K562 (cell line): ENCODE measurements around the gene KIF5A. TPM values are rescaled to one million over a fixed set of nuclear protein-coding genes. Genes with fewer than 3 reads are reported as not detected.

Experiments
- ATAC-seq: fragments of 200-7000 bp; cut with Tn5 transposase; 3 replicates; pipeline ENCODE4 v1.9.1; 2020; ENCODE audit warnings: moderate library complexity
- BruUV-seq: library from RNA; stranded (reverse); fragments of 400-500 nt; replicated peaks from 2 replicates; lab custom pipeline; 2021; lab: Mats Ljungman, UMichigan
- CTCF ChIA-PET: fragments of 300-600 bp; formaldehyde crosslinking; extraction: SDS; loops from one replicate; lab custom pipeline; 2021; ENCODE audit warnings: low intra/inter-chr PET ratio; lab: Yijun Ruan, JAX
- POLR2A ChIA-PET: fragments of 300-600, 350-650 bp; sonication (Branson Sonifier 250); formaldehyde crosslinking; extraction: SDS; loops from one replicate; lab custom pipeline; 2021; ENCODE audit warnings: antibody characterized with exemption, inconsistent platforms; lab: Yijun Ruan, JAX
- DNase-seq, 4 experiments: peaks; one replicate each; pipeline versions ENCODE4 v3.0.0 to v3.0.0-alpha.2; 2011 to 2018; ENCODE audit warnings: low spot score in 3 of 4, mixed read lengths in 3 of 4; ENCODE audit errors: extremely low read depth in 1 of 4
- FAIRE-seq: peaks from 2 replicates; lab custom pipeline; 2011; peaks lifted over from hg19 to GRCh38; lab: Jason Lieb, UNC
- H2AFZ ChIP-seq: 2 replicates; pipeline ENCODE4 v1.6.0; 2011; ENCODE audit warnings: low read depth, low read length, control low read depth, inconsistent platforms
- H3K27ac ChIP-seq: fragments of 200-600 bp; 3 replicates; pipeline ENCODE4 v1.8.0; 2011; ENCODE audit warnings: low read depth, mild to moderate bottlenecking, control low read depth, inconsistent platforms, low read length, moderate library complexity, mixed read lengths; ENCODE audit errors: extremely low read depth
- H3K27me3 ChIP-seq, 2 experiments: fragments of 300-600 bp in 1 of 2; 2 replicates in 1 of 2; 3 replicates in 1 of 2; pipeline versions ENCODE4 v1.6.0 to v1.8.0; 2011; ENCODE audit warnings: inconsistent platforms in 2 of 2, low read length in 2 of 2, mild to moderate bottlenecking in 1 of 2, mixed read lengths in 1 of 2, moderate library complexity in 1 of 2; ENCODE audit not compliant: control insufficient read depth in 2 of 2, insufficient read depth in 2 of 2
- H3K36me3 ChIP-seq: fragments of 300-600 bp; 3 replicates; pipeline ENCODE4 v1.8.0; 2011; ENCODE audit warnings: mild to moderate bottlenecking, low read length, inconsistent platforms; ENCODE audit not compliant: control insufficient read depth, insufficient read depth
- H3K4me1 ChIP-seq, 2 experiments: fragments of 200-600 bp in 1 of 2; replicated peaks in 1 of 2; 2 replicates in 1 of 2; 3 replicates in 1 of 2; pipeline versions ENCODE4 v1.5.1 to v1.8.0; 2011; ENCODE audit warnings: inconsistent platforms in 2 of 2, low read length in 2 of 2, mild to moderate bottlenecking in 1 of 2, mixed read lengths in 1 of 2, moderate library complexity in 1 of 2; ENCODE audit not compliant: control insufficient read depth in 2 of 2, insufficient read depth in 2 of 2
- H3K4me2 ChIP-seq: 2 replicates; pipeline ENCODE4 v1.6.1; 2011; ENCODE audit warnings: low read length, control low read depth, inconsistent platforms, mixed read lengths; ENCODE audit not compliant: insufficient read depth
- H3K4me3 ChIP-seq: fragments of 200-600 bp; sonication (generic), shearing (Covaris generic); 2 replicates; pipeline ENCODE4 v1.5.1; 2016; ENCODE audit warnings: control low read depth, inconsistent platforms
- H3K79me2 ChIP-seq: fragments of 200-600 bp; 3 replicates; pipeline ENCODE4 v1.8.0; 2011; ENCODE audit warnings: low read length, inconsistent platforms; ENCODE audit not compliant: control insufficient read depth, insufficient read depth
- H3K9ac ChIP-seq, 2 experiments: 2 replicates each; pipeline versions ENCODE4 v1.6.0 to v1.6.1; 2011; ENCODE audit warnings: low read depth in 2 of 2, low read length in 2 of 2, control low read depth in 1 of 2, inconsistent platforms in 1 of 2, mild to moderate bottlenecking in 1 of 2, mixed read lengths in 1 of 2; ENCODE audit not compliant: insufficient read depth in 1 of 2
- H3K9me1 ChIP-seq: one replicate; pipeline ENCODE4 v1.6.0; 2011; ENCODE audit warnings: inconsistent platforms, mild to moderate bottlenecking, low read length, moderate library complexity; ENCODE audit not compliant: control insufficient read depth, insufficient read depth
- H3K9me3 ChIP-seq: replicated peaks from 2 replicates; pipeline ENCODE4 v1.5.1; 2011; ENCODE audit warnings: low read depth, low read length, inconsistent platforms; ENCODE audit not compliant: control insufficient read depth, insufficient read depth
- H4K20me1 ChIP-seq: replicated peaks from 2 replicates; pipeline ENCODE4 v1.6.1; 2011; ENCODE audit warnings: low read length, inconsistent platforms, mixed read lengths; ENCODE audit not compliant: control insufficient read depth, insufficient read depth
- CTBP1 ChIP-seq: fragments of 450-650 bp; IDR thresholded peaks from 2 replicates; pipeline ENCODE4 v1.6.1; 2016; ENCODE audit warnings: borderline replicate concordance
- DIDO1 ChIP-seq: fragments of 450-650 bp; IDR thresholded peaks from 2 replicates; pipeline ENCODE4 v1.6.1; 2016; ENCODE audit warnings: low read depth, missing biosample characterization, missing genetic modification characterization
- HCFC1 ChIP-seq: IDR thresholded peaks from 2 replicates; pipeline ENCODE4 v1.6.1; 2012; ENCODE audit warnings: low read depth, low read length, improper control_type of control experiment
- HIVEP1 ChIP-seq: fragments of 250-450 bp; sonication (Bioruptor Pico); IDR thresholded peaks from 2 replicates; pipeline ENCODE4 v1.4.0; 2020; ENCODE audit warnings: mild to moderate bottlenecking
- KDM4B ChIP-seq, 2 experiments: fragments of 450-650 bp in 1 of 2; sonication (generic) in 1 of 2; IDR thresholded peaks; 2 replicates each; pipeline ENCODE4 v1.6.1; 2016 to 2017; ENCODE audit warnings: borderline replicate concordance in 2 of 2, antibody characterized with exemption in 1 of 2, low read depth in 1 of 2, mild to moderate bottlenecking in 1 of 2
- MCM2 ChIP-seq: fragments of 450-650 bp; IDR thresholded peaks from 2 replicates; pipeline ENCODE4 v1.6.1; 2017; ENCODE audit warnings: low read depth, mild to moderate bottlenecking
- MCM7 ChIP-seq, 2 experiments: fragments of 450-650 bp; IDR thresholded peaks; 2 replicates each; pipeline ENCODE4 v1.6.1; 2016 to 2018
- MECOM ChIP-seq: fragments of 250-450 bp; sonication (Bioruptor Pico); IDR thresholded peaks from 2 replicates; pipeline ENCODE4 v1.8.0; 2022; ENCODE audit warnings: inconsistent platforms
- MYC ChIP-seq, 2 experiments: fragments of 250-450 bp in 1 of 2; sonication (Bioruptor Pico) in 1 of 2; IDR thresholded peaks; 2 replicates each; pipeline versions ENCODE4 v1.5.1 to v1.6.1; 2012 to 2021; ENCODE audit warnings: low read depth in 2 of 2, borderline replicate concordance in 1 of 2, improper control_type of control experiment in 1 of 2, low read length in 1 of 2, mild to moderate bottlenecking in 1 of 2, moderate library complexity in 1 of 2
- POLR2AphosphoS5 ChIP-seq: IDR thresholded peaks from 2 replicates; pipeline ENCODE4 v1.6.1; 2011; ENCODE audit warnings: mild to moderate bottlenecking, low read depth, low read length, moderate library complexity; ENCODE audit not compliant: control insufficient read depth, insufficient read depth
- POLR2B ChIP-seq: fragments of 450-650 bp; IDR thresholded peaks from 2 replicates; pipeline ENCODE4 v1.6.1; 2018; ENCODE audit warnings: low read depth; ENCODE audit not compliant: partially characterized antibody
- SAP30 ChIP-seq: fragments of 200-600 bp; sonication (generic); IDR thresholded peaks from 2 replicates; pipeline ENCODE4 v1.6.1; 2012; ENCODE audit warnings: borderline replicate concordance, low read depth, mild to moderate bottlenecking, moderate library complexity, low read length, control low read depth, inconsistent platforms; ENCODE audit not compliant: insufficient read depth, poor library complexity, severe bottlenecking
- TOE1 ChIP-seq, 2 experiments: fragments of 450-650 bp in 1 of 2; sonication (generic) in 1 of 2; formaldehyde crosslinking in 1 of 2; IDR thresholded peaks; 2 replicates each; pipeline versions ENCODE4 v1.7.1 to v1.8.0; 2016 to 2022; ENCODE audit warnings: borderline replicate concordance in 2 of 2, mild to moderate bottlenecking in 2 of 2, antibody characterized with exemption in 1 of 2, inconsistent platforms in 1 of 2, low read depth in 1 of 2, missing genetic modification reagents in 1 of 2, moderate library complexity in 1 of 2
- XRCC4 ChIP-seq: IDR thresholded peaks from one replicate; pipeline ENCODE4 v1.6.1; 2011; ENCODE audit not compliant: insufficient read depth, insufficient read length; ENCODE audit errors: extremely low read depth
- ZC3H4 ChIP-seq: sonication (generic); formaldehyde crosslinking; IDR thresholded peaks from 2 replicates; pipeline ENCODE4 v1.9.0; 2021; ENCODE audit warnings: missing genetic modification reagents, borderline replicate concordance
- ZNF146 ChIP-seq: IDR thresholded peaks from one replicate; pipeline ENCODE4 v1.6.1; 2018; ENCODE audit warnings: missing compliant biosample characterization; ENCODE audit not compliant: unreplicated experiment
- ZNF311 ChIP-seq: fragments of 250-450 bp; sonication (Bioruptor Pico); IDR thresholded peaks from 2 replicates; pipeline ENCODE4 v1.4.0; 2020; ENCODE audit warnings: mild to moderate bottlenecking, moderate library complexity
- WGBS: fragments of 100-300 bp; shearing (Covaris generic); methylation state at CpG from one replicate; pipeline ENCODE4 v1.1.6; 2016; ENCODE audit warnings: low coverage, mixed read lengths; ENCODE audit not compliant: insufficient coverage; ENCODE audit errors: missing lambda C conversion rate; 5-methylcytosine and 5-hydroxymethylcytosine counted together
- in situ Hi-C: fragments of 300-500 bp; cut with MboI; formaldehyde crosslinking; loops from 4 replicates; pipeline ENCODE4 v1.15.0; 2018; ENCODE audit warnings: inconsistent platforms, mixed read lengths
- intact Hi-C: fragments of 100-400 bp; cut with micrococcal nuclease; formaldehyde crosslinking; loops from 2 replicates; pipeline ENCODE4 v1.14.2; 2022
- polyA plus RNA-seq, 8 experiments: library from polyadenylated mRNA; depleted of rRNA in 4 of 8; stranded (reverse) in 5 of 8; unstranded in 3 of 8; fragments of >200 nt; fragmentation: Nextera tagmentation in 2 of 8; fragmentation: Illumina TruSeq in 1 of 8; extraction: Ambion mirVana in 2 of 8; extraction: Trizol in 1 of 8; gene quantifications; 2 replicates each; pipeline versions ENCODE4 v1.2.1 to v1.2.3, GENCODE V29; 2011 to 2014; ENCODE audit warnings: inconsistent platforms in 1 of 8, missing spikeins in 1 of 8
- total RNA-seq, 7 experiments: library from RNA; depleted of rRNA in 6 of 7; stranded (reverse); fragments of >200 nt in 6 of 7; fragmentation: Illumina TruSeq in 2 of 7; extraction: Trizol in 2 of 7; gene quantifications; 2 replicates each; pipeline versions ENCODE4 v1.2.1 to v1.2.3, GENCODE V29; 2011 to 2021; ENCODE audit warnings: low replicate concordance in 1 of 7
- TF ChIP-seq, protein P1 (sequence below): fragments of 450-650 bp; IDR thresholded peaks from 2 replicates; pipeline ENCODE4 v1.6.1; 2017; ENCODE audit warnings: mild to moderate bottlenecking, moderate library complexity
- TF ChIP-seq, protein P2 (sequence below), 2 experiments: fragments of 450-650 bp; IDR thresholded peaks; 2 replicates each; pipeline ENCODE4 v1.6.1; 2016

KIF5A gene
- total and polyA plus RNA-seq, 9 of the 15 experiments (the other 6 are each of a cell fraction or from before 2014, with no cell fraction given): 3.4 to 17.7 (median 8.0) TPM

DNA sequence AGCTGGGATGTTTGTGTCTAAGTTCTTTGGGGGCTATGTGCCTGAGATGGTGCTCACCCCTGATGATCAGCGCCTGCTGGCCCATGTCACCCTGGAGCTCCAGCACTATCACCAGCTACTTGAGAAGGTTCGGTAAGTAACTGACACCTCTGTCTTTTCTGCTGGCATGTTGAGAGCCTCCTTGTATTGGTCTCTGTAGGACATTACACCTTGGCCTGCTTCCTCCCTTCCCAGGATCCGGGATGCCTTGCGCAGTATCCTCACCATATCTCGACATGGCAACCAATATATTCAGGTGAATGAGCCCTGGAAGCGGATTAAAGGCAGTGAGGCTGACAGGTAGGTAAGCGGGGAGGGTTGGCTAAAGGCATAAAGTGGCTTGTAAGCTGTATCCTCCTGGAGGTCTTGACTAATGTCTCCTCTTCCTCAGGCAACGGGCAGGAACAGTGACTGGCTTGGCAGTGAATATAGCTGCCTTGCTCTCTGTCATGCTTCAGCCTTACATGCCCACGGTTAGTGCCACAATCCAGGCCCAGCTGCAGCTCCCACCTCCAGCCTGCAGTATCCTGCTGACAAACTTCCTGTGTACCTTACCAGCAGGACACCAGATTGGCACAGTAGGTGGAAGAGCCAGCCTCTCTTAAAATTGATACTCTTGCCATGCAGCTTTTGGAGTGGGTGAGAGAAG is 35.0 kb upstream of the KIF5A start:
- H3K27me3 ChIP-seq: no peaks in the 10 kb centered on the region
- ATAC-seq: peak; percentile 1
- no peaks in the 10 kb centered on the region for H3K9me3 ChIP-seq
- H3K36me3 ChIP-seq: peaks cover 95% of the 10 kb centered on the region
- H3K4me1 ChIP-seq: peaks cover 1 to 21% of the 10 kb centered on the region in 2 experiments
- no peak overlapping the region for H3K9ac ChIP-seq
- POLR2A ChIA-PET: interaction anchor here (0.6 to 10.1 kb wide), 15 partner anchors 9 to 351 kb away, joined by 3 to 184 read pairs (median 4); partner anchors contain the start of gene TSPAN31
- CTCF ChIA-PET: no interaction called here
- peaks cover 7% of the 10 kb centered on the region for H3K9me1 ChIP-seq
- H3K27ac ChIP-seq: peak overlapping the region; percentile 31; the same call in 2 of the 3 replicates
- H3K4me2 ChIP-seq: no peak overlapping the region
- intact Hi-C loops: no loop called here
- H2AFZ ChIP-seq: no peak overlapping the region
- in situ Hi-C loops: no loop called here
- no TSS peak for BruUV-seq
- no peak for DNase-seq
- peaks cover 48% of the 10 kb centered on the region for H4K20me1 ChIP-seq
- no peak for FAIRE-seq
- no peak overlapping the region for H3K4me3 ChIP-seq
- 87% methylated on average over 8 of the region's 9 CpGs for WGBS
- H3K79me2 ChIP-seq: peaks cover 36% of the 10 kb centered on the region
- no peak for TF ChIP-seq HCFC1
- no peak for TF ChIP-seq DIDO1 (tag)
- TF ChIP-seq KDM4B (IDR thresholded peaks at IDR 0.05; ENCODE audit: borderline replicate concordance in 2 of 2, low read depth in 1 of 2): no peak
- TF ChIP-seq MCM7 (IDR thresholded peaks at IDR 0.05): no peak
- no peak for TF ChIP-seq TOE1 (IDR thresholded peaks at IDR 0.05; ENCODE audit: borderline replicate concordance)
- TF ChIP-seq TOE1 (CRISPR knock-in tag; IDR thresholded peaks at IDR 0.05; ENCODE audit: borderline replicate concordance, low read depth): 0 out of 2 replicates have a peak, but pooled peaks have one; percentile 25
- no peak for TF ChIP-seq HIVEP1 (CRISPR knock-in tag)
- no peak for TF ChIP-seq MYC (IDR thresholded peaks at IDR 0.05; ENCODE audit: low read depth, low read length)
- peak; percentile 43; the same call in 1 of the 2 replicates for TF ChIP-seq MYC (CRISPR knock-in tag; IDR thresholded peaks at IDR 0.05; ENCODE audit: borderline replicate concordance, low read depth)
- TF ChIP-seq, protein P1, sequence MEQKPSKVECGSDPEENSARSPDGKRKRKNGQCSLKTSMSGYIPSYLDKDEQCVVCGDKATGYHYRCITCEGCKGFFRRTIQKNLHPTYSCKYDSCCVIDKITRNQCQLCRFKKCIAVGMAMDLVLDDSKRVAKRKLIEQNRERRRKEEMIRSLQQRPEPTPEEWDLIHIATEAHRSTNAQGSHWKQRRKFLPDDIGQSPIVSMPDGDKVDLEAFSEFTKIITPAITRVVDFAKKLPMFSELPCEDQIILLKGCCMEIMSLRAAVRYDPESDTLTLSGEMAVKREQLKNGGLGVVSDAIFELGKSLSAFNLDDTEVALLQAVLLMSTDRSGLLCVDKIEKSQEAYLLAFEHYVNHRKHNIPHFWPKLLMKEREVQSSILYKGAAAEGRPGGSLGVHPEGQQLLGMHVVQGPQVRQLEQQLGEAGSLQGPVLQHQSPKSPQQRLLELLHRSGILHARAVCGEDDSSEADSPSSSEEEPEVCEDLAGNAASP: no peak
- TF ChIP-seq SAP30: no peak
- TF ChIP-seq POLR2B: peak; percentile 9
- TF ChIP-seq ZNF311 (CRISPR knock-in tag): no peak
- TF ChIP-seq ZC3H4 (CRISPR knock-in tag): no peak
- no peak for TF ChIP-seq CTBP1
- peak; percentile 48 for TF ChIP-seq POLR2AphosphoS5
- no peak for TF ChIP-seq XRCC4
- no peak for TF ChIP-seq MECOM (CRISPR knock-in tag)
- TF ChIP-seq ZNF146 (CRISPR knock-in tag): no peak
- TF ChIP-seq, protein P2, sequence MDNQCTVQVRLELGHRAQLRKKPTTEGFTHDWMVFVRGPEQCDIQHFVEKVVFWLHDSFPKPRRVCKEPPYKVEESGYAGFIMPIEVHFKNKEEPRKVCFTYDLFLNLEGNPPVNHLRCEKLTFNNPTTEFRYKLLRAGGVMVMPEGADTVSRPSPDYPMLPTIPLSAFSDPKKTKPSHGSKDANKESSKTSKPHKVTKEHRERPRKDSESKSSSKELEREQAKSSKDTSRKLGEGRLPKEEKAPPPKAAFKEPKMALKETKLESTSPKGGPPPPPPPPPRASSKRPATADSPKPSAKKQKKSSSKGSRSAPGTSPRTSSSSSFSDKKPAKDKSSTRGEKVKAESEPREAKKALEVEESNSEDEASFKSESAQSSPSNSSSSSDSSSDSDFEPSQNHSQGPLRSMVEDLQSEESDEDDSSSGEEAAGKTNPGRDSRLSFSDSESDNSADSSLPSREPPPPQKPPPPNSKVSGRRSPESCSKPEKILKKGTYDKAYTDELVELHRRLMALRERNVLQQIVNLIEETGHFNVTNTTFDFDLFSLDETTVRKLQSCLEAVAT (IDR thresholded peaks at IDR 0.05): no peak
- TF ChIP-seq MCM2: no peak
